GM21619 (cell line): ENCODE data around the gene LRRC47.

Source experiments
- ATAC-seq: cut with Tn5 transposase; IDR thresholded peaks from one replicate; pipeline ENCODE4 v1.9.1; 2021; ENCODE audit not compliant: unreplicated experiment

LRRC47 gene

DNA sequence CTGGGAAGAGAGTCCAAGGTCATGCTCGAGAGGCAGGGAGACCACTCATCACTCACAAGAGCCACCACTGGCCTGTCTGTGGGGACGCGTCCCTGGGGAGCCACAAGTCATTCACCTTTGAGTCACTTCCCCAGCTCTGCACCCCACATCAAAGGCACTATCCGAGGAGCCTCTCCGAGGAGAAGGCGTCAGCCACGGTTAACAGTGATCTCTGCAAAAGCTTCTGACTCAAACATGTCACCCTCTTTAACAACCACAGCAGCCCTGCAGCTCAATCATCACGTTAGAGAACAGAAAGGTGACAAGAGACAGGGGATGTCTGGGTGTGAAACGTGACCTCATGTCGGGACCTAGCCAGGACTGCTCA is 9.0 kb downstream of the LRRC47 start:
- ATAC-seq = no peak

GRCh38 chr1:3786468-3787348 is 9.6 kb downstream of the LRRC47 start:
- ATAC-seq = no peak

DNA sequence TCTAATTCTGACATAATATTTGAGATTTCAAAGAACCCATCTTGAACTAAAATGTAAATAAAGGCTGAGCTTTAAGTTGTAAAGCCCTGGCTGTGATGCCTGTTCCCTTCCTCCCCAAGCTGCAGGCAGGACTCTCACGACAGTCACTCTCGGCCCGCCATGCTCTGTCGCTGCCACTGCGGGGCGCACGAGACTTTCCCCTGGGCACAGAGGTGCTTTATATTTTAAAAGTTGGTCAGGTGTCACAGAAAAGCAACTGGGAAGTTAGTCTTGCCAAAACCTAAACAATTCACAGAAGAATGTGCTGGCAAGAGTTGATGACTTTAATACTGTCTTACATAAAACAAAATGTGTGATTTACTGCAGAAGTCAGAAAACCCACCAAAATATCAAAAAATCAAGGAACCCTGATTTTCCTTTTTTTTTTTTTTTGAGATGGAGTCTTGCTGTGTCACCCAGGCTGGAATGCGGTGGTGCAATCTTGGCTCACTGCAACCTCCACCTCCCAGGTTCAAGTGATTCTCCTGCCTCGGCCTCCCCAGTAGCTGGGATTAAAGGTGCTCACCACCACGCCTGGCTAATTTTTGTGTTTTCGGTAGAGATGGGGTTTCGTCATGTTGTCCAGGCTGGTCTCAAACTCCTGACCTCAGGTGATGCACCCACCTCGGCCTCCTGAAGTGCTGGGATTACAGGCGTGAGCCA is 10.7 kb downstream of the LRRC47 start:
- no peak for ATAC-seq

DNA sequence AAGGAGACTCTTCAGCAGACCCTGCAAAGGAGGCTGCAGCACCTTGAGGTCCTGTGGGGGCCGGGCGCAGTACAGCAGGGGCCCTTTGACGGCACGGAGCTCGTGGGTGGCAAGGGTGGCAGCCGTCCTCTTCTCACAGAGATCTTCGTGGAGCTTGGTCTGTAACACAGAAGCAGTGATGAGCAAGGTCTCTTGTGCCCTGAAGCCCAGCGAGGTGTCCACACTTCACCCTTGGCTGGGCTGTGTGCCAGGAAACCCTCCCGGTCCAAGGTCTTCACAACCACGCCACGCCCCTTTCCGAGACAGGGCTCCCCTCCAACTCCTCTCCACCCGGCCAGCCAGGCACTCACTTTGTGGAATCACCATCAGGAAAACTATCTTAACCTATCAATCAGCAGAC is 11.3 kb downstream of the LRRC47 start:
- ATAC-seq = no peak

DNA sequence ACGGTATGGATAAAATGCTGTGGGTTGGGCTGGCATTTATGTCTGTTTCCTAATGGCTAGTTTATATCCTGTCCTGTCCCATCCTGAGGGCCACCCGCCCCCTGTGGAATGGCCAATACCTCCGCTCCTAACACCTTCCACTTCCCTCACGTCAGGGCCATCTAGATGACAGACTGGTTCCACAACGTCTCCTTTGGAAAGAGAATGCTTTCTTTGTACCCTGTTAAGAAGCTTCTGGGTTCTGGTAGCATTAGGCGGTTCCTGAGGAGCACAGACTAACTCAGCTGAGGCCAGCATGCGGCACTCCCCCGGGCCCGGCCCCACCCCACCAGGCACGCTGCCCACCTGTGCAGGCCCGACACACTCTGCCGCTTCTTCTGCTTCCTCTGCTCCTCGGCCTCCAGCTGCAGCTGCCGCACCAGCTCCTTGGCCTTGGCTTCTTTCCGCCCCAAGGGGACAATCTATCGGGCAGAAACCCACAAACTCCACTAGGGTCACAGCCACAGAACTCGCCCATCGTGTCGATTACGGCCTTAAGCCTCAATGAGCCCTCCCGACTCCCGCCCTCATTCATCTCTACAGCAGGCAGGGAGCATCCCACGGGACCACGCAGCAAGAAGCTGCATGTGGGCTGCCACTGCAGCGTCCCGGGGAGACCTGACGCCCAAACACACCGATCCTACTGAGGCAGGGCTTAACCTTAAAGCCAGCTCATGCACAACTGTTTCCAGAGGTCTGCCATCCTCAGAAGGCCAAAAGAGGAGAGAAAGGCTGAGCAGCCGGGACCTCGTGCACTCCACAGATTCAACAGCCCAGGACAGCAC is 12.4 kb downstream of the LRRC47 start:
- ATAC-seq = no peak

DNA sequence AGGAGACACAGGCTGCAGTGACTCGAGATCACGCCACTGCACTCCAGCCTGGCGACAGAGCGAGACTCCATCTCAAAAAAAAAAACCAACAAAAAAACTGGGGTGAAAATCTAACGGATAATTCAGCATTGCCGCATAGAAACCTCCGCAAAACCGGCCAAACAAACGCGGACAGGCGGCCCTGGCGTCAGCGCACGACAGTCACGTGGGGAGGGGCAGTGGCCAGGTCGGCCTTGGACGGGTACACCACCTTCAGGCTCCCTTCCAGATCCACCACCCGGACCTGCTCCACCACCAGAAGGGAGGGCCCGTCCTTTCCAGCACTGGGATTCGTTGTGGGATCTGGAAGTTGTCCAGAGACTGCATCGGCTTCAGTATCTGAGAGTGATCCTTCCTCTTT is 15.4 kb downstream of the LRRC47 start:
- ATAC-seq = no peak

DNA sequence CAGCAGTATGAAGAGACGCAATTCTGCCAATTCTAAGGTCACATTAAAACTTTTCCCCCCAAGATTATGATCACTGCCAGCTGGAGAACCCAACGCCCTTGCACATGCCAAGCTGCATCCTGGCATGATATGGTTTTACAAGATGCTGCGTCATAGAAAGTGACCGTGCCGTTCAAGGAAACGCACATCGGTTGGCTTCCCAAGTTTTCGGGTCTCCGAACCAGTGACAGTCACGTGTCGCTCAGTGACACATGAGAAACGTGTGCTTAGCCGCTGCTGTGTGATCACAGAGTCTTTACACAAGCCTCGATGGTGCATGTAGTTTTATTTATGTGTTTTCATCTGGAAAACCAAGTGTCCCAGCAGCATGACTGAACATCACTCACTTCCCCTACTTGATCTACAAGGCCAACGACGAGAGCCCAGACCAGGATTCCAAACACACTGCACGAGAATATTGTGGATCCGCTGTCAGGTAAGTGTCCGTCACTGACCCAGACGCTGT is 16.3 kb downstream of the LRRC47 start:
- ATAC-seq = no peak

DNA sequence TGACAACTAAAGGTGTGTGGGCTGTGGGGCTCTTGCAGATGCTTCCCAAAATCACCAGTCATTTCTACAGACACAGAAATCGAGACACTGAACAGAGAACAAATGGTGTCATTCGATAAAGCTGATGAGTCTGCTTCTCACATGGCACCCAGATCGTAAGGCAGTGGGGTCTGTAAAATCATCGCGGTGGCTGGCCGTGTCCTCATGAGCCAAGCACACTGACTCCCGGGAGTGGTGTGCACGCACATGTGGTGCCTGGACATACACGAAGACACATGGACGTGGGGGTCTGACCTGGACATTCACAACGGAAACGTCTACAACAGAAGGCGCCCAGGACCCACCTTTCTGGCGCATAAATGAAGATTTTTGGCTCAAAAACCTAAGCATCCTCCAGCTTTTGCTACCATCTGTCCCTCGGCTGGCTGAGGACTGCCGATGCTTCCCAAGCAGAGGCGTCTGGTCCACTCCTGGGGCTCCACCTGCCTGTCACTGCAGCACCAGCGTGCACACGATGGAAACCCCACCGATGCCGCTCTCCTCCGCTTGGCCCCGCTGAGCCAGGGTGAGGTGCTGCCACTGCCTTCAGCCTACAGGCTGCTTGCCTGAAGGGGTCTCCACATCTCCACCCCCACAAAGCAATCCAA is 16.9 kb downstream of the LRRC47 start:
- no peak for ATAC-seq

GRCh38 chr1:3778590-3779264 is 17.6 kb downstream of the LRRC47 start:
- no peak for ATAC-seq

DNA sequence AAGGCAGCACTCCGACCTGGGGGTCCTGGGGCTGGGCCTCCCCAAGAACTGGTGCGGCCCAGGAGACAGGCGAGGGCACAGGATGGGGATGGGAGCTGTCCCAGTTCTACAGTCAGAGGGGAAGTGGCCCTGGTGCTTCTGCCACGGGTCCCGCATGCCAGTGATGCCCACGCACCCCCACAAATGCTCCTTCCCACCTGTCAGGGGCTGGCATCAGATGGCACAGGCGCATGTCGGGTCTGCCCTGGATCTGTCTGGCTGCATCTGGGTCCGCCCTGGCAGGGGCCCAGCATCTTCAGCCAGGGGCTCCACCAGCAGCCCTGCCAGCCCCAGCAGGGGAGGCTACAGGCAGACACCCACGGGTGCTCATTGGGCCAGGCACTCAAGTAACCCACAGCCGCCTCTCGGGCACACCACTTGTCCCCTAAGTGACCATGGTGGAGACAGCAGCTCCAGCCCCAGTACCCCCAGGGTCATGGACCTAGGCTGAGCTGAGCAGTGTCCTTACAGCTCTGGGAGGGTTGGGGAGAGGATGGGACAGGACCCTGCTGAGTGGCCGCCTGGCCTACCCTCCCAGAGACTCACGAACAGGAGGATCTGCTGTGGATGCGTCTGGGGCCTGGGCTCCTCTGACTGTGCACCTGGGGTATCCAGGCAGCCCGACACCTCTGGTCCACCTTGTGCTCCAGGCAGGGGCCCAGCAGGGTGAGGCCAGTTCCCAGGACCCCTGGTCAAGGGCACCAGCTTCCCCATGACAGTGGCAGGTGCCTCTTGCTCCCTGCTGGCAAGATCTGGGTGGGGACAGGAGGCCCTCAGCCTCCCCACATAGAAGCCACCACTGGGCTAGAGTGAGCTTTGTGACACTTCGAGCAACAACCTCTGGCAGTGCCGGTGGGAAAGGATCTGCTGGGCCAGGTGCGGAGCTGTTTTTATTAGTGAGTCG is 18.4 kb downstream of the LRRC47 start:
- ATAC-seq = no peak

DNA sequence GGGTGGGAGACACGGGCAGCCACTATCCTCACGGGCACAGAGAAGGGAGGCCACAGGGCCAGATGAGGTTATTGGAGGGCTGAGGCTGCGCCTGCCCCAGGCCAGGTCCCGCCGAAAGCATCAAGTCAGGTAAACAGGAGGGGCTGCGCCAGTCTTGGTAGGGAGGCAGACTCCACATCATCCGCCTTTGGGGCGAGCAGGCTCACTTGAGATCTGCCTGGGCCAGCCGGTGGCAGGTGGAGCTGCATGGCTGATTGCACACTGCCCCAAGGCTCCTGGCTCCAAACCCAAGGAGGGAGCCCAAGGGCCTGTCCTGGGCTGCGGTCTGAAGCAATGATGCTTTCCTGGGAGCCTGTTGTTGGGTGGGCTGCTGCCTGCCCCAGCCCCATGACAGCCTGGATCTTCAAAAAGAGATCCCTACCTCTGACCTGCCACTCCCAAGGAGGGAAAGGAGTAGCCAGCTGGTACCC is 19.2 kb downstream of the LRRC47 start:
- no peak for ATAC-seq

- no peak for ATAC-seq
Measured at GRCh38 chr1:3776231-3776961, 19.9 kb downstream of the LRRC47 start.

DNA sequence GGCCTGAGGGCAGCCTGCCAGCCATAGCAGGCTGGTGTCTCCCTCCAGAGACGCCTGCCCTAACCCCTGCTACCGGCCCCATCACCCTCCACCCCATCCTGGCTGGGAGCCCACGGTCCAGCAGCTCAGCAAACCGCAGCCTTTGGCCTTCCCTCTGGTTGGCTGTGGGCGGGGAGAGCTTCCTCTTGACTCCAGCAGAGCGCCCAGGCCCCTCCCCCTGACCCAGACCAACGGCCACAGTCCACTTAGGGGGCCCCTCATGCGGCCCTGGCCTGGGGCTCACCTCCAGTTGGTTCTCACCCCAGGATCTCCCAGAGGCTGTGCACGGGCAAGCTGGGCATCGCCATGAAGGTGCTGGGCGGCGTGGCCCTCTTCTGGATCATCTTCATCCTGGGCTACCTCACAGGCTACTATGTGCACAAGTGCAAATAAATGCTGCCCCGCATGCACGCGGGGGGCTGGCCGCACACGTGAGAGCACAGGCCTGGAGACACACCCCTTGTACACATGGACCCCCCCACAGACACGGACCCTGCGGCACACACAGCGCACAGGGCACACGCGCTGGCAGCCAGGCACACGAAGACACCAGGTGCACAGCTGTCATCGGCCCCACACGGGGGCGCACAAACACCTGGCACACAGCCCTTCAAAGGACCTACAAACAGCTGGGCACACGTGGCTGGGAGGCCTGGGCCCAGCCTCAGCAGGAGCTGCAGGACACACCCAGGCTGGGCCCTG is 20.6 kb downstream of the LRRC47 start:
- peak; percentile 38 for ATAC-seq

- ATAC-seq = no peak
Measured at GRCh38 chr1:3774946-3775489, 21.3 kb downstream of the LRRC47 start.

DNA sequence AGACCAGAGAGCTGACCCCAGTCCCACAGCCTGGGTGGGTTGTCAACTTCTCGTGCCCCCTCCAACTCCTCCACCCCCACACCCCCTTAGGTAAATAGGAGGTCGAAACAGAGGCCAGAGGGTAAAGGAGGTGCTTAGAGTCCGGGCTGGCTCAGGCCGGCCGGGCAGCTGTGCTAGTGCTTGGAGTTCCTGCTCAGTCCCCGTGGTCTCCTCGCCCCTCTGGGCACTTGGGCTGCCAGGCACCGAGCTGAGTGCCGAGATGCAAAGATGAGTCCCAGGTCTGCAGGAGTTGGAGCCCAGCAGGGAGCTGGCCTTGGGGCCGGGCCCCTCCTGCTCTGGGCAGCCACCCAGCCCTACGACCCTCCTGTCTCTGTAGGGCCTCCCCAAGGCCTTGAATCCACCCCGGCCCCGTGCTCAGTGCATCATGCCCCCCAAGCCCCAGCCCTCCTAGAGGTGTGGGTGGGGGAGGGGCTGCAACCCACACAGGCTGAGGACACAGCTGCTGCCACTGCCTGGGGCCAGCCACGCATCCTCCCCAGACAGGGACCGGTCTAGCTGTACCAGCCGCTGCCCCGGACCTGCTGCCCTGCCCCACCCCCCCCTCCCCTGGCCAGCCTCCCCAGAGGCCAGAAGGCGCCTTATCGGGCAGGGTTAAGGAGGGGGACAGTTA is 21.9 kb downstream of the LRRC47 start:
- no peak for ATAC-seq

DNA sequence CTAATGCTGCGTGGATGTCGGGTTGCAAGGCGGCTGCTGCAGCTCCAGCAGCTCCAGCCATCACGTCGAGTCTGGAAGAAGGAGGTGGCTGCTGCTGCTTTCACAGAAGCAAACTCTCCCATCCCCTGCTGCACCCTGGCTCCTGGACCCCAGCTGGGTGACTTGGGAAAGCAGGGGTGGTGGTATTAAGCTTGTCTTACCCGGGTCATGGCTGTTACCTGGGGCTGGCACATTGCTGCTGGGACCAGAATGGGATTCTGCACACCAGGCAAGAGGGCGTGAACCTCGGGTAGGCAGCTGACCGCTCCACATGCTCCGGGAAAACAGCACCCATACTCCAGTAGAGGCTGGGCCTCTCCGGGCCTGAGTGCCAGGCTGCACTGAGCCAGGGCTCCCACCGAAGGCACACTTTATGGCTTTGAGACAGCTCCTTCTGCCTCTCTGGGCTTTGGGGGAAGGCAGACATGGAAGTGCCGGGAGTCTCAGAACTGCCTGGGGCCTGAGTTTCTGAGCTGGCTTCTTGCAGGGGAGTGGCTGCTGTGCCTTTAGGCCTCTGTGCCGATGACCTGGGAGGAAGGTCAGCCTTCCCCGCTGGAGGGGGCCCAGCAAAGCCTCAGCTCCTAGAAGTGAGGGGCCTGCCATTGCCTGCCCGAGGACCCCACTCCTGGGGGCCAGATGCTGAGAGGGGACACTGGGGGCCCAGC is 22.6 kb downstream of the LRRC47 start:
- no peak for ATAC-seq
